ENCODE results near the gene DERA. TPM values are rescaled to one million over a fixed set of nuclear protein-coding genes. Genes with fewer than 3 reads are reported as not detected.

DERA gene
- total RNA-seq, 1 donor from 2014 or later, result 91.2 TPM

GRCh38 chr12:15996948-15997347, 85.8 kb downstream of the DERA start:
- Histone ChIP-seq H3F3A (ENCODE audit: low read depth) (no peaks in the 10 kb centered on the region), H3K4me2 (no peak overlapping the region), H3K4me1 (no peaks in the 10 kb centered on the region), H2AFZ (replicated peaks) (no peak overlapping the region), H4K20me1 (ENCODE audit: low read depth) (no peaks in the 10 kb centered on the region), H3K4me3 (no peak overlapping the region), H3K9ac (no peak overlapping the region), H3K27ac (no peak overlapping the region), H3K9me3 (ENCODE audit: low read depth) (no peaks in the 10 kb centered on the region), H3K79me2 (ENCODE audit: low read depth) (no peaks in the 10 kb centered on the region), H3K36me3 (no peaks in the 10 kb centered on the region), H3K27me3 (no peaks in the 10 kb centered on the region)
- Mint-ChIP-seq H3K4me1 (no peaks in the 10 kb centered on the region), H3K27ac (no peak overlapping the region), H3K9me3 (no peaks in the 10 kb centered on the region), H3K4me3 (no peak overlapping the region), H3K36me3 (peaks cover 5% of the 10 kb centered on the region), H3K27me3 (ENCODE audit: insufficient read depth, low read depth) (no peaks in the 10 kb centered on the region)
- DNase-seq (ENCODE audit: low spot score), result no peak
- TF ChIP-seq EZH2 (IDR thresholded peaks at IDR 0.05), result no peak
- no peak for TF ChIP-seq CTCF (IDR thresholded peaks at IDR 0.05)
- no peak for TF ChIP-seq EZH2phosphoT487 (IDR thresholded peaks at IDR 0.05)

- Mint-ChIP-seq H3K27me3 (ENCODE audit: insufficient read depth, low read depth) (no peaks in the 10 kb centered on the region), H3K27ac (no peak overlapping the region), H3K36me3 (peaks cover 3% of the 10 kb centered on the region), H3K4me1 (no peaks in the 10 kb centered on the region), H3K4me3 (no peak overlapping the region), H3K9me3 (no peaks in the 10 kb centered on the region)
- no peak overlapping the region for H3K4me2 ChIP-seq
- no peak overlapping the region for H3K4me3 ChIP-seq
- no peaks in the 10 kb centered on the region for H4K20me1 ChIP-seq (ENCODE audit: low read depth)
- H3K79me2 ChIP-seq (ENCODE audit: low read depth), result no peaks in the 10 kb centered on the region
- TF ChIP-seq EZH2phosphoT487 (IDR thresholded peaks at IDR 0.05) (no peak), EZH2 (IDR thresholded peaks at IDR 0.05) (no peak), CTCF (IDR thresholded peaks at IDR 0.05) (no peak)
- no peaks in the 10 kb centered on the region for H3K9me3 ChIP-seq (ENCODE audit: low read depth)
- H3F3A ChIP-seq (ENCODE audit: low read depth), result no peaks in the 10 kb centered on the region
- no peak overlapping the region for H2AFZ ChIP-seq (replicated peaks)
- no peak overlapping the region for H3K9ac ChIP-seq
- no peaks in the 10 kb centered on the region for H3K36me3 ChIP-seq
- H3K27me3 ChIP-seq, result no peaks in the 10 kb centered on the region
- no peaks in the 10 kb centered on the region for H3K4me1 ChIP-seq
- no peak overlapping the region for H3K27ac ChIP-seq
- DNase-seq (ENCODE audit: low spot score), result no peak
These were observed 86.8 kb downstream of the DERA start for GRCh38 chr12:15997910-15998309.

GRCh38 chr12:16002880-16003279, 91.7 kb downstream of the DERA start:
- Histone ChIP-seq H3K4me3 (no peak overlapping the region), H4K20me1 (ENCODE audit: low read depth) (no peaks in the 10 kb centered on the region), H3K4me1 (no peaks in the 10 kb centered on the region), H2AFZ (replicated peaks) (no peak overlapping the region), H3K27ac (no peak overlapping the region), H3K36me3 (no peaks in the 10 kb centered on the region), H3K9me3 (ENCODE audit: low read depth) (no peaks in the 10 kb centered on the region), H3K27me3 (no peaks in the 10 kb centered on the region), H3K4me2 (no peak overlapping the region), H3F3A (ENCODE audit: low read depth) (no peaks in the 10 kb centered on the region), H3K9ac (no peak overlapping the region), H3K79me2 (ENCODE audit: low read depth) (no peaks in the 10 kb centered on the region)
- Mint-ChIP-seq H3K36me3 (peaks cover 10% of the 10 kb centered on the region), H3K4me3 (no peak overlapping the region), H3K9me3 (no peaks in the 10 kb centered on the region), H3K27me3 (ENCODE audit: insufficient read depth, low read depth) (no peaks in the 10 kb centered on the region), H3K27ac (no peak overlapping the region), H3K4me1 (no peaks in the 10 kb centered on the region)
- TF ChIP-seq CTCF (IDR thresholded peaks at IDR 0.05) (no peak), EZH2 (IDR thresholded peaks at IDR 0.05) (no peak), EZH2phosphoT487 (IDR thresholded peaks at IDR 0.05) (no peak)
- DNase-seq (ENCODE audit: low spot score), result no peak
